ENCODE data around the gene MAST4. TPM values are rescaled to one million over a fixed set of nuclear protein-coding genes. Genes with fewer than 3 reads are reported as not detected.

Gene MAST4
- total RNA-seq, 2 donors from 2014 or later = 30.5 to 47.8 TPM

DNA sequence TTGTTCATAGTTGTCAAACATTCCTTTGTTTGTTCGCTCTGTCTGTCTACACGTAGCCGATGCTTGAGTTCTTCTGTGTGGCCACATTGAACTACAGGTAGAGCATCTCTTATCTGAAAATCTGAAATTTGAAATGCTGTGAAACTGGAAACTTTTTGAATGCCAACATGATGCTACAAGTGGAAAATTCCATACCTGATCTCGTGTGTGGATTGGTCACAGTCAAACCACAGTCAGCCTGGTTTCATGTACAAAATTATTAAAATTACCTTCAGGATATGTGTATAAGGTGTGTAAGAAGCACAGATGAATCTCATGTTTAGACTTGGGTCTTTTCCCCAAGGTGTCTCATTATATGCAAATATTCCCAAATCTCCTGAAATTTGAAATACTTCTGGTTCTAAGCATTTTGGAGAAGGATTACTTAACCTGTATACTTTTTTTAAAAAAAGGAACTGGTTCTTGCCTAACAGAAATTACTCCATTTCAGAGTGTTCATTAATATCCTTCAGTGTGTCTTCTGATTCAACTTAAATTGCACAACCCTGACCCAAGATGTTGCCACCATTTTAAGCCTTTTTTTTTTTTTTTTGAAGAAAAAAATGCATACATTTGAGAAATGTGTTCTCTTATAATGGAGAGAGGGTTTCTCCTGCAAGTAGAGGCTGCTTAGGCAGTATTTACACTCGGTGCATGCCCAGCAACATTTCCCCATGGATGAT, 254.3 kb downstream of the MAST4 start:
- no peak overlapping the region for H3K27ac ChIP-seq

DNA sequence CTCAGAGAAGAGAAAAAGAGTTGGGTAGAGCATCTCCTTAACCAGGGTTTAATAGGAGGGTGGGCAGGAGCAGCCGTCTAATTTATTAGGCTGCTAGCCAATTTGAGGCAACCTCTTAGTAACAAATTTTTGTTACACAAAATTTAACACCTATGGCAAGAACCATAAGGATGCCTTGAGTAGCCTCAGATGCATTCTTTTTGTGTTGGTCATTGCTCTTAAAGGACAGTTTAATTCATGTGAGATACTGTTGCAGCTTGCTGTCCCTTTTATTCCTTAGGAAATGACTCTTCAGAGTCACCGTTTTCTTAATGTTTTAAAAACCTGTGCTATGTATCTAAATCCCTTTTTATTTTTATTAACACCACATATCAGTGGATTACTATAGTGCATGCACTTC, 255.1 kb downstream of the MAST4 start:
- no peaks in the 10 kb centered on the region for H3K4me1 ChIP-seq (ENCODE audit: control insufficient read depth in 1 of 2, low read depth in 2 of 2)
- H3K9me3 ChIP-seq = no peaks in the 10 kb centered on the region
- TF ChIP-seq, protein P1, sequence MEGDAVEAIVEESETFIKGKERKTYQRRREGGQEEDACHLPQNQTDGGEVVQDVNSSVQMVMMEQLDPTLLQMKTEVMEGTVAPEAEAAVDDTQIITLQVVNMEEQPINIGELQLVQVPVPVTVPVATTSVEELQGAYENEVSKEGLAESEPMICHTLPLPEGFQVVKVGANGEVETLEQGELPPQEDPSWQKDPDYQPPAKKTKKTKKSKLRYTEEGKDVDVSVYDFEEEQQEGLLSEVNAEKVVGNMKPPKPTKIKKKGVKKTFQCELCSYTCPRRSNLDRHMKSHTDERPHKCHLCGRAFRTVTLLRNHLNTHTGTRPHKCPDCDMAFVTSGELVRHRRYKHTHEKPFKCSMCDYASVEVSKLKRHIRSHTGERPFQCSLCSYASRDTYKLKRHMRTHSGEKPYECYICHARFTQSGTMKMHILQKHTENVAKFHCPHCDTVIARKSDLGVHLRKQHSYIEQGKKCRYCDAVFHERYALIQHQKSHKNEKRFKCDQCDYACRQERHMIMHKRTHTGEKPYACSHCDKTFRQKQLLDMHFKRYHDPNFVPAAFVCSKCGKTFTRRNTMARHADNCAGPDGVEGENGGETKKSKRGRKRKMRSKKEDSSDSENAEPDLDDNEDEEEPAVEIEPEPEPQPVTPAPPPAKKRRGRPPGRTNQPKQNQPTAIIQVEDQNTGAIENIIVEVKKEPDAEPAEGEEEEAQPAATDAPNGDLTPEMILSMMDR (IDR thresholded peaks at IDR 0.05) = no peak
- ATAC-seq (ENCODE audit: insufficient number of reproducible peaks, low FRiP score, low read depth) (no peak), DNase-seq (ENCODE audit: low spot score) (no peak)
- no peak overlapping the region for H3K27ac ChIP-seq
- H3K27me3 ChIP-seq (replicated peaks; ENCODE audit: insufficient read depth) = no peaks in the 10 kb centered on the region
- H3K4me3 ChIP-seq = no peak overlapping the region
- H3K36me3 ChIP-seq = no peaks in the 10 kb centered on the region

More for the DNA sequence above, 254.3 kb downstream of the MAST4 start:
- H3K27me3 ChIP-seq (replicated peaks; ENCODE audit: insufficient read depth) = no peaks in the 10 kb centered on the region
- no peaks in the 10 kb centered on the region for H3K36me3 ChIP-seq
- no peak for DNase-seq (ENCODE audit: low spot score)
- TF ChIP-seq, protein P1 (IDR thresholded peaks at IDR 0.05) = no peak
- ATAC-seq (ENCODE audit: insufficient number of reproducible peaks, low FRiP score, low read depth) = no peak
- H3K4me1 ChIP-seq (ENCODE audit: control insufficient read depth in 1 of 2, low read depth in 2 of 2) = no peaks in the 10 kb centered on the region
- H3K4me3 ChIP-seq = no peak overlapping the region
- no peaks in the 10 kb centered on the region for H3K9me3 ChIP-seq

DNA sequence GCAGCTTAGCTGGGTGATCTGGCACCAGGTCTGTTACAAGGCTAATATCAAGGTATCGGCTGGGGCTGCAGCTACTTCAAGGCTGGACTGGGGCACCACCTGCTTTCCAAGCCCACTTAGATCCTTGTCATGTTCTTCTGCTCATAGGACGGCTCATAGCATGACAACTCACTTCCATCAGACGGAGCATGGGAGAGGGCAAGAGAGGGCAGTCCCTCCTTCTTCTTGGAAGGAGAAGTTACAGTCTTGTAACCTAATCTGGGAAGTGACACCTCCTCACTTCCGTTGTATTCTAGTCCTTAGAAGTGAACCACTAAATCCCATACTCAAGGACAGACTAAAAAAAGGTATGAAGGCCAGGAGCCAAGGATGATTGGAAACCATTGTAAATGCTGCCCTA, 258.2 kb downstream of the MAST4 start:
- Histone ChIP-seq H3K4me3 (no peak overlapping the region), H3K27ac (no peak overlapping the region), H3K4me1 (ENCODE audit: control insufficient read depth in 1 of 2, low read depth in 2 of 2) (no peaks in the 10 kb centered on the region), H3K27me3 (replicated peaks; ENCODE audit: insufficient read depth) (no peaks in the 10 kb centered on the region), H3K36me3 (no peaks in the 10 kb centered on the region), H3K9me3 (no peaks in the 10 kb centered on the region)
- DNase-seq (ENCODE audit: low spot score) (no peak), ATAC-seq (ENCODE audit: insufficient number of reproducible peaks, low FRiP score, low read depth) (no peak)
- TF ChIP-seq, protein P1 (IDR thresholded peaks at IDR 0.05) = no peak

DNA sequence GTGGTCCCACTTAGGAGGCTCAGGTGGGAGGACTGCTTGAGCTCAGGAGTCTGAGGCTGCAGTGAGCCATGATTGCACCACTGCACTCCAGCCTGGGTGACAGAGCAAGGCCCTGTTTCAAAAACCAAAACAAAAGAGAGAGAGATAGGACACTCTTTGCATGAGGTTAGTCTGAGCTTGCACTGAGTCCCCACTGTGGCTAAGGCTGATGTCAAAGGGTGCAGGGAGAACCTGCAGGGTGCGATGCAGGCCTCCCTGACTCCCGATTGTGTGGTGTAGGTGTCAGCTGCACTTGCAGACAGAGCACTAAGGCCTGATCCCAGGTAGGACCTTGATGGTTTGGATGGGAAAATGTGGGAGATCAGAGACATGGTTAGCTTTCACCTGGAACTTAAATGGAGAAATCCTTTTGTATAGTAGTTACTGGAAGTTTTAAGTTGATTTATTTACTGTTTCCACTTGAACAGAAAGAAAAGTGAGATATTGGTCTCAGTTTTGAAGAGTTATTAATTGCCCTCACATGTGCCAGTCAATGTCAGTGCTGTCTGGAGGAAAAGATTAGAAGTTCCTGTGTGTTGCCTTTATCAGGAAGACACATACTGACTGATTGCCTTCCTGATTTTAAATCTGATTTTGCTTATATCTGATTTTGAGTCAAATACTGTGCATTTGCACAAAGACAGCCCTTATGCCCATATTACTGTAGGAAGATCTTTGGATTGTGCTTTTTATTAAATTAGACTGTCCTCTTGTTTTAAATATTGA, 260.0 kb downstream of the MAST4 start:
- no peaks in the 10 kb centered on the region for H3K4me1 ChIP-seq (ENCODE audit: control insufficient read depth in 1 of 2, low read depth in 2 of 2)
- H3K27me3 ChIP-seq (replicated peaks; ENCODE audit: insufficient read depth) = no peaks in the 10 kb centered on the region

DNA sequence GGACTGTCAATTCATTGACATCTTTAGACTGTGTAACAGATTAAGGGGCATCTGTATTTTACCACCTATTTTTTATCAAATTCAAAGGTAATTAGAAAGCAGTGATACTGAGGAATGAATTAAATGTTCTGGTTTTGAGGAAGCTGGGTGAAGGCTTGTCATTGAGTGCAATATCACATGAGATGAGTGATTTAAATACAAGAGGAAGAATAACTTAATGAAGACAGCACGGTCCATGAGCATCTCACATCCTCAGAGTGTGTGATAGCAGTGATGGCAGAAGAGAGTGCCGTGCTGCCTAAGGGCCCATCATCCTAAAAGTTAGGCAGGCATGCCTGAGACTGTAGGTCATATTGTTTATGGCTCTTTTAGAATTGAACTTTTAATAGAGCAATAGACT, 263.3 kb downstream of the MAST4 start:
- ATAC-seq (ENCODE audit: insufficient number of reproducible peaks, low FRiP score, low read depth) = no peak

More for the DNA sequence above, 260.0 kb downstream of the MAST4 start:
- Histone ChIP-seq H3K4me3 (no peak overlapping the region), H3K36me3 (no peaks in the 10 kb centered on the region), H3K27ac (no peak overlapping the region), H3K9me3 (no peaks in the 10 kb centered on the region)
- ATAC-seq (ENCODE audit: insufficient number of reproducible peaks, low FRiP score, low read depth) (no peak), DNase-seq (ENCODE audit: low spot score) (no peak)
- TF ChIP-seq, protein P1 (IDR thresholded peaks at IDR 0.05) = no peak

More for the DNA sequence above, 263.3 kb downstream of the MAST4 start:
- no peaks in the 10 kb centered on the region for H3K27me3 ChIP-seq (replicated peaks; ENCODE audit: insufficient read depth)
- H3K36me3 ChIP-seq = no peaks in the 10 kb centered on the region
- H3K27ac ChIP-seq = no peak overlapping the region
- no peaks in the 10 kb centered on the region for H3K4me1 ChIP-seq (ENCODE audit: control insufficient read depth in 1 of 2, low read depth in 2 of 2)
- H3K4me3 ChIP-seq = no peak overlapping the region
- no peaks in the 10 kb centered on the region for H3K9me3 ChIP-seq
- DNase-seq (ENCODE audit: low spot score) = no peak
- TF ChIP-seq, protein P1 (IDR thresholded peaks at IDR 0.05) = no peak

Measured in thoracic aorta (tissue), 2 donors.